NT2/D1 (cell line): ENCODE data around the gene NR1I2.

Experiments
- YY1 ChIP-seq: IDR thresholded peaks from 2 replicates; pipeline ENCODE4 v1.6.1; 2011; ENCODE audit not compliant: insufficient read length, insufficient read depth
- ZNF274 ChIP-seq: IDR thresholded peaks from 2 replicates; pipeline ENCODE4 v1.6.1; 2011; ENCODE audit warnings: mild to moderate bottlenecking, low read depth, low read length

- no peak for TF ChIP-seq ZNF274
- TF ChIP-seq YY1: no peak
Observed at GRCh38 chr3:119808244-119808643, 26.3 kb downstream of the NR1I2 start.
